Neural cell (in vitro differentiated cells): ENCODE results near the gene MAD1L1. TPM values are rescaled to one million over a fixed set of nuclear protein-coding genes. Genes with fewer than 3 reads are reported as not detected.

Source experiments
- H2AFZ ChIP-seq: fragments of 200-600, 300-800 bp; sonication (generic), shearing (Covaris generic); 2 replicates; pipeline ENCODE4 v1.6.0; 2014; ENCODE audit warnings: low read depth, mild to moderate bottlenecking, antibody characterized with exemption, low read length, moderate library complexity
- H3F3A ChIP-seq: fragments of 200-600 bp; shearing (Covaris generic); 2 replicates; pipeline ENCODE4 v1.6.1; 2016; ENCODE audit warnings: mild to moderate bottlenecking, moderate library complexity, mixed read lengths, antibody characterized with exemption, low read length; ENCODE audit not compliant: insufficient read depth, poor library complexity, severe bottlenecking
- H3K27ac ChIP-seq: fragments of 200-600, 300-800 bp; sonication (generic), shearing (Covaris generic); 2 replicates; pipeline ENCODE4 v1.5.1; 2014; ENCODE audit warnings: mild to moderate bottlenecking, low read length, moderate library complexity
- H3K27me3 ChIP-seq: fragments of 300-800, 200-600 bp; sonication (generic), shearing (Covaris generic); 2 replicates; pipeline ENCODE4 v1.6.0; 2014; ENCODE audit warnings: mild to moderate bottlenecking, low read depth, low read length, moderate library complexity; ENCODE audit not compliant: insufficient read depth
- H3K36me3 ChIP-seq: fragments of 300-800, 200-600 bp; sonication (generic), shearing (Covaris generic); 2 replicates; pipeline ENCODE4 v1.5.1; 2014; ENCODE audit warnings: mild to moderate bottlenecking, antibody characterized with exemption, low read length, moderate library complexity; ENCODE audit not compliant: insufficient read depth
- H3K4me2 ChIP-seq: fragments of 300-800, 200-600 bp; sonication (generic), shearing (Covaris generic); 2 replicates; pipeline ENCODE4 v1.6.0; 2014; ENCODE audit warnings: mild to moderate bottlenecking, low read length
- H3K4me3 ChIP-seq: fragments of 300-800, 200-600 bp; sonication (generic), shearing (Covaris generic); 2 replicates; pipeline ENCODE4 v1.5.1; 2014; ENCODE audit warnings: mild to moderate bottlenecking, low read length, moderate library complexity
- H3K79me2 ChIP-seq: fragments of 200-600 bp; shearing (Covaris generic); replicated peaks from 2 replicates; pipeline ENCODE4 v1.6.0; 2014; ENCODE audit warnings: mild to moderate bottlenecking, low read length, moderate library complexity; ENCODE audit not compliant: insufficient read depth
- H3K9ac ChIP-seq: fragments of 300-800, 200-600 bp; sonication (generic), shearing (Covaris generic); 2 replicates; pipeline ENCODE4 v1.6.1; 2016; ENCODE audit warnings: mild to moderate bottlenecking, low read length, mixed read lengths
- H3K9me2 ChIP-seq: fragments of 200-600 bp; shearing (Covaris generic); 2 replicates; pipeline ENCODE4 v1.6.1; 2016; ENCODE audit warnings: mild to moderate bottlenecking, low read length, mixed read lengths; ENCODE audit not compliant: insufficient read depth
- H3K9me3 ChIP-seq: fragments of 200-600, 300-800 bp; sonication (generic), shearing (Covaris generic); 2 replicates; pipeline ENCODE4 v1.6.1; 2016; ENCODE audit warnings: mild to moderate bottlenecking, mixed run types, low read length, moderate library complexity, mixed read lengths
- H4K20me1 ChIP-seq: fragments of 200-600 bp; shearing (Covaris generic); 2 replicates; pipeline ENCODE4 v1.6.1; 2016; ENCODE audit warnings: mild to moderate bottlenecking, mixed run types; ENCODE audit not compliant: insufficient read depth
- CTCF ChIP-seq: fragments of 450-650 bp; IDR thresholded peaks from 2 replicates; pipeline ENCODE4 v1.5.1; 2014; ENCODE audit warnings: antibody characterized with exemption, mild to moderate bottlenecking, moderate library complexity; ENCODE audit not compliant: poor library complexity, severe bottlenecking
- EP300 ChIP-seq: fragments of 450-650 bp; conservative IDR thresholded peaks from 2 replicates; pipeline ENCODE4 v1.6.1; 2014; ENCODE audit warnings: antibody characterized with exemption, mild to moderate bottlenecking, moderate library complexity; ENCODE audit not compliant: poor library complexity, severe bottlenecking
- EZH2 ChIP-seq: fragments of 200-600, 300-800 bp; shearing (Covaris generic), sonication (generic); IDR thresholded peaks from 2 replicates; pipeline ENCODE4 v1.6.1; 2014; ENCODE audit warnings: antibody characterized with exemption, low read length, borderline replicate concordance, mild to moderate bottlenecking; ENCODE audit not compliant: insufficient read depth, poor library complexity, severe bottlenecking
- MXI1 ChIP-seq: fragments of 450-650 bp; conservative IDR thresholded peaks from 2 replicates; pipeline ENCODE4 v1.6.1; 2014; ENCODE audit warnings: antibody characterized with exemption, mild to moderate bottlenecking; ENCODE audit not compliant: poor library complexity, severe bottlenecking
- POLR2AphosphoS5 ChIP-seq: IDR thresholded peaks from 2 replicates; pipeline ENCODE4 v1.6.1; 2012
- RAD21 ChIP-seq: fragments of 450-650 bp; conservative IDR thresholded peaks from 2 replicates; pipeline ENCODE4 v1.6.1; 2014; ENCODE audit warnings: antibody characterized with exemption, mild to moderate bottlenecking, moderate library complexity
- REST ChIP-seq: IDR thresholded peaks from 2 replicates; pipeline ENCODE4 v1.6.1; 2012; ENCODE audit warnings: borderline replicate concordance
- SMC3 ChIP-seq: fragments of 450-650 bp; conservative IDR thresholded peaks from 2 replicates; pipeline ENCODE4 v1.6.1; 2014; ENCODE audit warnings: antibody characterized with exemption, mild to moderate bottlenecking, moderate library complexity; ENCODE audit not compliant: poor library complexity
- TAF1 ChIP-seq: IDR thresholded peaks from 2 replicates; pipeline ENCODE4 v1.6.1; 2012; ENCODE audit warnings: low read depth
- polyA plus RNA-seq: library from polyadenylated mRNA; depleted of rRNA; stranded (reverse); fragments of >200 nt; gene quantifications from 2 replicates; pipeline ENCODE4 v1.2.3, GENCODE V29; 2014

The MAD1L1 gene
- polyA plus RNA-seq, 1 donor from 2014 or later = 31.4 TPM

GRCh38 chr7:2000746-2001321 lies 231.9 kb downstream of the MAD1L1 start:
- Histone ChIP-seq H3F3A (no peaks in the 10 kb centered on the region), H3K9me2 (no peaks in the 10 kb centered on the region)
- TF ChIP-seq POLR2AphosphoS5 = no peak
- TF ChIP-seq CTCF = no peak
- no peak for TF ChIP-seq SMC3
- TF ChIP-seq EP300 = no peak
- no peak for TF ChIP-seq RAD21
- no peak for TF ChIP-seq REST
- no peak for TF ChIP-seq MXI1
- no peak for TF ChIP-seq TAF1
- no peak for TF ChIP-seq EZH2

GRCh38 chr7:2000153-2000687 lies 232.5 kb downstream of the MAD1L1 start:
- TF ChIP-seq TAF1 (no peak), CTCF (no peak), EP300 (no peak), RAD21 (no peak), EZH2 (no peak), REST (no peak), SMC3 (no peak), POLR2AphosphoS5 (no peak), MXI1 (no peak)
- no peak overlapping the region for H3K4me2 ChIP-seq
- no peaks in the 10 kb centered on the region for H4K20me1 ChIP-seq
- no peaks in the 10 kb centered on the region for H3F3A ChIP-seq
- H3K27me3 ChIP-seq = no peaks in the 10 kb centered on the region
- H2AFZ ChIP-seq = no peak overlapping the region
- no peaks in the 10 kb centered on the region for H3K9me2 ChIP-seq
- no peaks in the 10 kb centered on the region for H3K79me2 ChIP-seq
- H3K9me3 ChIP-seq = no peaks in the 10 kb centered on the region
- H3K36me3 ChIP-seq = no peaks in the 10 kb centered on the region
- no peak overlapping the region for H3K9ac ChIP-seq
- no peak overlapping the region for H3K4me3 ChIP-seq
- H3K27ac ChIP-seq = no peak overlapping the region

More at GRCh38 chr7:2000746-2001321, 231.9 kb downstream of the MAD1L1 start:
- no peak overlapping the region for H3K9ac ChIP-seq
- H3K4me2 ChIP-seq = no peak overlapping the region
- no peaks in the 10 kb centered on the region for H4K20me1 ChIP-seq
- no peak overlapping the region for H2AFZ ChIP-seq
- no peaks in the 10 kb centered on the region for H3K9me3 ChIP-seq
- H3K27me3 ChIP-seq = no peaks in the 10 kb centered on the region
- H3K36me3 ChIP-seq = no peaks in the 10 kb centered on the region
- no peak overlapping the region for H3K27ac ChIP-seq
- no peak overlapping the region for H3K4me3 ChIP-seq
- no peaks in the 10 kb centered on the region for H3K79me2 ChIP-seq
